ENCODE data around the gene MCF2L2. TPM values are rescaled to one million over a fixed set of nuclear protein-coding genes. Genes with fewer than 3 reads are reported as not detected.
A peak's percentile ranks its signal among the peaks of the same experiment; 100 is the strongest.

The MCF2L2 gene
- total and polyA plus RNA-seq, 2 donors (not counting 3 experiments of a cell fraction or from before 2014, with no cell fraction given): 0.15 to 1.1 TPM

GRCh38 chr3:183449391-183449790 is 21.0 kb upstream of the MCF2L2 start:
- peak overlapping the region in 2 of 3 experiments; percentile 4 to 26 for H3K4me3 ChIP-seq (replicated peaks in 1 of 3; ENCODE audit: insufficient read depth in 1 of 3, low read depth in 1 of 3, low read length in 3 of 3)
- no peaks in the 10 kb centered on the region for H3K36me3 ChIP-seq (ENCODE audit: control insufficient read depth in 2 of 2, extremely low read depth in 1 of 2, insufficient read depth in 2 of 2, low read length in 2 of 2)
- H3K27ac ChIP-seq (ENCODE audit: insufficient read depth, low read depth, low read length): no peak overlapping the region
- no peaks in the 10 kb centered on the region for H3K9me3 ChIP-seq (replicated peaks; ENCODE audit: control insufficient read depth, insufficient read depth, low read length)
- H2AFZ ChIP-seq (ENCODE audit: low read depth, low read length): no peak overlapping the region
- no peaks in the 10 kb centered on the region for H4K20me1 ChIP-seq (replicated peaks; ENCODE audit: control insufficient read depth, extremely low read depth, insufficient read depth, low read length)
- TF ChIP-seq MYC (IDR thresholded peaks at IDR 0.05; ENCODE audit: low read depth, low read length) (no peak), FOS (IDR thresholded peaks at IDR 0.05; ENCODE audit: borderline replicate concordance, insufficient read depth, low read length) (no peak), CTCF (IDR thresholded peaks at IDR 0.05; ENCODE audit: extremely low read depth in 1 of 2, insufficient read depth in 1 of 2, low read depth in 1 of 2, low read length in 2 of 2) (peak in 1 of 2 donors; percentile 4), JUN (IDR thresholded peaks at IDR 0.05; ENCODE audit: borderline replicate concordance, insufficient read depth, insufficient read length, low read depth) (no peak)
- H3K9me1 ChIP-seq (replicated peaks; ENCODE audit: control insufficient read depth, extremely low read depth, insufficient read depth, low read length): no peaks in the 10 kb centered on the region
- FAIRE-seq: peak; percentile 8
- BruUV-seq (replicated peaks): no TSS peak
- ChIA-PET CTCF (interaction anchor here (1.0 to 2.1 kb wide), 5 partner anchors 10 to 317 kb away, joined by 3 to 9 read pairs (median 4); no protein-coding TSS in a partner anchor), POLR2A (no interaction called here)
- no peaks in the 10 kb centered on the region for H3K79me2 ChIP-seq (ENCODE audit: control insufficient read depth, insufficient read depth, low read length)
- no peaks in the 10 kb centered on the region for H3K27me3 ChIP-seq (ENCODE audit: control insufficient read depth in 2 of 2, insufficient read depth in 2 of 2, low read length in 2 of 2)
- dilution Hi-C loops (cut with MboI; ENCODE audit: extremely low pct_ligation_motif_present, low sequenced_read_pairs) (no loop called here), intact Hi-C loops (cut with micrococcal nuclease) (no loop called here)
- H3K4me2 ChIP-seq (ENCODE audit: insufficient read depth, low read length): peak overlapping the region; percentile 78
- H3K9ac ChIP-seq (replicated peaks; ENCODE audit: extremely low read depth, insufficient read depth, low read length): peak overlapping the region; percentile 22
- peak; percentile 68 for DNase-seq (ENCODE audit: low read depth, low spot score)
- H3K4me1 ChIP-seq (ENCODE audit: control insufficient read depth, extremely low read depth, insufficient read depth, low read length): peaks cover 21% of the 10 kb centered on the region
